ENCODE data around the gene AMBRA1. TPM values are rescaled to one million over a fixed set of nuclear protein-coding genes. Genes with fewer than 3 reads are reported as not detected.

The AMBRA1 gene
- total and polyA plus RNA-seq, 2 of the 8 experiments (the other 6 are each of a cell fraction or from before 2014, with no cell fraction given): 14.2 to 37.4 TPM

DNA sequence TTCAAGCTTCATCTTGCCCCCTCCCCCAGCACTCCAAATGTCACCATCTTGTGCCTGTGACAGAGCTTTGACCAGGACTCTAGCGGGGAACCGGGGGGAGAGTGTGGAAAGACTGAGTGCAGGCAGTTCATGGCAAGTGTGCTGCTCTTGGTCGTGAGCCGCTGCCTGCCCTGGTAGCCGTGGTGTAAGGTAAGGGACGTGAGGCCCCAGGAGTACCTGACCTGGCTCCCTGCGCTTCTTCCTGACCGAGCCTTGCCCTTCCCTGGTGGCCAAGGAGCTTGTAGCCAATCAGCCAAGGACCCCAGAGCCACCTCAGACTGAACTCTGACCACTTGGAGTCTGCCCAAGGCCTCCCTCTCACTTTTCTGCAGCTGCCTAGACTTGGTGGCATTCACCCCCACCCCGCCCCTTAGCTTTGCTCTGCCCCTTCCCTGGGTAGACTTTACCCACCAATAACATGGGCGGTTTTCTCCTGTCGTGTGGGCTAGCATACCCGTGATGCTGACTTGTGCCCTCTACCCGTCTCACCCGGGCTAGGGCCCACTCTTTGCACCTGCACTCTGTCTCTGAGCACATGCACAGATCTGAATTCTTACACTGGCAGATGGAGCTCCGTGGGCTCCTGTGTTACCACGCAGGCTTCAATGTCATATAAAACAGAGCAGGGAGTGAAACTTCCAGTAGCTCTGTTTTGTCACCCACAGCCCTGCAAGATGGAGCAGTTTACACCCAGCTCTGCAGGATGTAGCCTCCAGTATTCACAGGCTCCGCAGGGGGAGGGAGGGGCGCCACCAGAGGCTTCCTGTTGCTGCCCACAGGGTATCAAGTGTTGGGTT, 245.0 kb downstream of the AMBRA1 start (continued):
- TF ChIP-seq YY1 (IDR thresholded peaks at IDR 0.05; ENCODE audit: low read depth, low read length) (no peak), SUZ12 (IDR thresholded peaks at IDR 0.05; ENCODE audit: low read length) (no peak)
- TF ChIP-seq, protein P1, sequence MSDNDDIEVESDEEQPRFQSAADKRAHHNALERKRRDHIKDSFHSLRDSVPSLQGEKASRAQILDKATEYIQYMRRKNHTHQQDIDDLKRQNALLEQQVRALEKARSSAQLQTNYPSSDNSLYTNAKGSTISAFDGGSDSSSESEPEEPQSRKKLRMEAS (IDR thresholded peaks at IDR 0.05): no peak

Measured in H1 (cell line).